Panc1 (cell line): ENCODE results near the gene OSBPL1A. TPM values are rescaled to one million over a fixed set of nuclear protein-coding genes. Genes with fewer than 3 reads are reported as not detected.

ENCODE experiments used
- ATAC-seq: fragments of 200-7000 bp; cut with Tn5 transposase; 2 replicates; pipeline ENCODE4 v1.9.1; 2020; ENCODE audit warnings: mild to moderate bottlenecking, moderate library complexity
- BruUV-seq: library from RNA; stranded (reverse); fragments of 400-500 nt; replicated peaks from 2 replicates; lab custom pipeline; 2021; lab: Mats Ljungman, UMichigan
- CTCF ChIA-PET: fragments of 300-600 bp; sonication (Branson Sonifier 250); formaldehyde crosslinking; loops from one replicate; lab custom pipeline; 2022; ENCODE audit warnings: antibody characterized with exemption; lab: Charles Lee
- POLR2A ChIA-PET: fragments of 300-600 bp; sonication (Branson Sonifier 250); formaldehyde crosslinking; loops from one replicate; lab custom pipeline; 2022; ENCODE audit warnings: antibody characterized with exemption; lab: Charles Lee
- DNase-seq: peaks from one replicate; pipeline ENCODE4 v3.0.0-alpha.2; 2010; ENCODE audit warnings: low read depth, low spot score
- H3K27ac ChIP-seq: 2 replicates; pipeline ENCODE4 v1.5.1; 2011; ENCODE audit warnings: mild to moderate bottlenecking, low read length, inconsistent platforms
- H3K27me3 ChIP-seq: fragments of 200-500 bp; sonication (Bioruptor generic); 2 replicates; pipeline ENCODE4 v1.6.0; 2014; ENCODE audit warnings: low read length, inconsistent platforms; ENCODE audit not compliant: control insufficient read depth, insufficient read depth
- H3K36me3 ChIP-seq: fragments of 200-500 bp; sonication (Bioruptor generic); 2 replicates; pipeline ENCODE4 v1.5.1; 2014; ENCODE audit warnings: inconsistent platforms, mild to moderate bottlenecking, low read length, moderate library complexity; ENCODE audit not compliant: control insufficient read depth, insufficient read depth
- H3K4me1 ChIP-seq: 2 replicates; pipeline ENCODE4 v1.5.1; 2011; ENCODE audit warnings: inconsistent platforms, mild to moderate bottlenecking, low read length, moderate library complexity; ENCODE audit not compliant: control insufficient read depth, insufficient read depth
- H3K4me3 ChIP-seq, 2 experiments: 2 replicates each; pipeline ENCODE4 v1.5.1; 2011 to 2012; ENCODE audit warnings: low read depth in 2 of 2, low read length in 2 of 2, mild to moderate bottlenecking in 2 of 2, inconsistent platforms in 1 of 2, moderate library complexity in 1 of 2
- H3K9me3 ChIP-seq: fragments of 200-500 bp; sonication (Bioruptor generic); 2 replicates; pipeline ENCODE4 v1.5.1; 2014; ENCODE audit warnings: low read depth, mild to moderate bottlenecking, inconsistent platforms, low read length, moderate library complexity; ENCODE audit not compliant: control insufficient read depth, insufficient read depth
- POLR2AphosphoS5 ChIP-seq: IDR thresholded peaks from 2 replicates; pipeline ENCODE4 v1.6.1; 2012; ENCODE audit warnings: mild to moderate bottlenecking, low read depth, low read length, moderate library complexity
- SIN3A ChIP-seq: IDR thresholded peaks from 2 replicates; pipeline ENCODE4 v1.6.1; 2012; ENCODE audit warnings: low read depth, mild to moderate bottlenecking, low read length, moderate library complexity, borderline replicate concordance; ENCODE audit not compliant: insufficient read depth
- TCF7L2 ChIP-seq: IDR thresholded peaks from 2 replicates; pipeline ENCODE4 v1.6.1; 2011; ENCODE audit warnings: mild to moderate bottlenecking, low read depth, low read length, inconsistent platforms
- in situ Hi-C: cut with HindIII; loops from 2 replicates; pipeline ENCODE4 v1.10.0; 2016; ENCODE audit warnings: low sequenced_read_pairs, low pct_unique_long_range_greater_than_20kb
- intact Hi-C: fragments of 100-400 bp; cut with micrococcal nuclease; formaldehyde crosslinking; loops from one replicate; pipeline ENCODE4 v1.10.0; 2022; ENCODE audit not compliant: unreplicated experiment
- total RNA-seq: library from RNA; stranded (reverse); gene quantifications from one replicate; pipeline ENCODE4 v1.2.1, GENCODE V29; 2021; ENCODE audit not compliant: unreplicated experiment
- TF ChIP-seq, protein P1 (sequence below), 2 experiments: IDR thresholded peaks; 2 replicates each; pipeline ENCODE4 v1.6.1; 2011 to 2012; ENCODE audit warnings: low read depth in 2 of 2, control low read depth in 1 of 2, low read length in 1 of 2, mild to moderate bottlenecking in 1 of 2, moderate library complexity in 1 of 2; ENCODE audit not compliant: insufficient read depth in 1 of 2
- TF ChIP-seq, protein P2 (sequence below): fragments of 450-650 bp; IDR thresholded peaks from 2 replicates; pipeline ENCODE4 v1.5.1; 2017; ENCODE audit warnings: mild to moderate bottlenecking

Gene OSBPL1A
- total RNA-seq, 1 experiment from 2014 or later: 50.5 TPM

DNA sequence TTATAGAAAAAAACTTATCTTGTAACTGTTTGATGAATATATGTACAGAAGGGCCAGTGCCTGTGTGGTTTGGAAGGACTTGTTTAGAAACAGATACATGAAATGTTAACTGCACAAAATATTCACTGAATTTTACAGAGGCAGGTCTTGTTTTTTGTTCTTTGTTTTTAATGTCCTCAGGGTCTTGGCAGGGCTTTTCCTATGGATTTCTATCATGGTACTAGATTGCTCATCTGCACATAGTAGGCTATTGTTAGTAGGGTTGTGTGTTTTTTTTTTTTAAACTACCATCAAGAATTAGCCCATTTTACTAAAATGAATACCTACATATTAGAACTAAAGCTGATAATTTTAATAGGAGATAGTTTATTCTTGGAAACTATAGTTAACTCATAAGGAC lies 255.2 kb downstream of the OSBPL1A start:
- Histone ChIP-seq H3K36me3 (peaks cover 2% of the 10 kb centered on the region; the same call in 1 of the 2 replicates), H3K27ac (no peak overlapping the region), H3K27me3 (no peaks in the 10 kb centered on the region), H3K4me3 (no peak overlapping the region), H3K4me1 (no peaks in the 10 kb centered on the region; the same call in 1 of the 2 replicates), H3K9me3 (no peaks in the 10 kb centered on the region)
- BruUV-seq: no TSS peak
- intact Hi-C loops (no loop called here), in situ Hi-C loops (no loop called here)
- no peak for DNase-seq
- TF ChIP-seq TCF7L2 (no peak), POLR2AphosphoS5 (no peak), SIN3A (no peak)
- TF ChIP-seq, protein P1, sequence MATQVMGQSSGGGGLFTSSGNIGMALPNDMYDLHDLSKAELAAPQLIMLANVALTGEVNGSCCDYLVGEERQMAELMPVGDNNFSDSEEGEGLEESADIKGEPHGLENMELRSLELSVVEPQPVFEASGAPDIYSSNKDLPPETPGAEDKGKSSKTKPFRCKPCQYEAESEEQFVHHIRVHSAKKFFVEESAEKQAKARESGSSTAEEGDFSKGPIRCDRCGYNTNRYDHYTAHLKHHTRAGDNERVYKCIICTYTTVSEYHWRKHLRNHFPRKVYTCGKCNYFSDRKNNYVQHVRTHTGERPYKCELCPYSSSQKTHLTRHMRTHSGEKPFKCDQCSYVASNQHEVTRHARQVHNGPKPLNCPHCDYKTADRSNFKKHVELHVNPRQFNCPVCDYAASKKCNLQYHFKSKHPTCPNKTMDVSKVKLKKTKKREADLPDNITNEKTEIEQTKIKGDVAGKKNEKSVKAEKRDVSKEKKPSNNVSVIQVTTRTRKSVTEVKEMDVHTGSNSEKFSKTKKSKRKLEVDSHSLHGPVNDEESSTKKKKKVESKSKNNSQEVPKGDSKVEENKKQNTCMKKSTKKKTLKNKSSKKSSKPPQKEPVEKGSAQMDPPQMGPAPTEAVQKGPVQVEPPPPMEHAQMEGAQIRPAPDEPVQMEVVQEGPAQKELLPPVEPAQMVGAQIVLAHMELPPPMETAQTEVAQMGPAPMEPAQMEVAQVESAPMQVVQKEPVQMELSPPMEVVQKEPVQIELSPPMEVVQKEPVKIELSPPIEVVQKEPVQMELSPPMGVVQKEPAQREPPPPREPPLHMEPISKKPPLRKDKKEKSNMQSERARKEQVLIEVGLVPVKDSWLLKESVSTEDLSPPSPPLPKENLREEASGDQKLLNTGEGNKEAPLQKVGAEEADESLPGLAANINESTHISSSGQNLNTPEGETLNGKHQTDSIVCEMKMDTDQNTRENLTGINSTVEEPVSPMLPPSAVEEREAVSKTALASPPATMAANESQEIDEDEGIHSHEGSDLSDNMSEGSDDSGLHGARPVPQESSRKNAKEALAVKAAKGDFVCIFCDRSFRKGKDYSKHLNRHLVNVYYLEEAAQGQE (IDR thresholded peaks at IDR 0.05; ENCODE audit: insufficient read depth in 1 of 2, low read depth in 2 of 2, low read length in 1 of 2): no peak
- TF ChIP-seq, protein P2, sequence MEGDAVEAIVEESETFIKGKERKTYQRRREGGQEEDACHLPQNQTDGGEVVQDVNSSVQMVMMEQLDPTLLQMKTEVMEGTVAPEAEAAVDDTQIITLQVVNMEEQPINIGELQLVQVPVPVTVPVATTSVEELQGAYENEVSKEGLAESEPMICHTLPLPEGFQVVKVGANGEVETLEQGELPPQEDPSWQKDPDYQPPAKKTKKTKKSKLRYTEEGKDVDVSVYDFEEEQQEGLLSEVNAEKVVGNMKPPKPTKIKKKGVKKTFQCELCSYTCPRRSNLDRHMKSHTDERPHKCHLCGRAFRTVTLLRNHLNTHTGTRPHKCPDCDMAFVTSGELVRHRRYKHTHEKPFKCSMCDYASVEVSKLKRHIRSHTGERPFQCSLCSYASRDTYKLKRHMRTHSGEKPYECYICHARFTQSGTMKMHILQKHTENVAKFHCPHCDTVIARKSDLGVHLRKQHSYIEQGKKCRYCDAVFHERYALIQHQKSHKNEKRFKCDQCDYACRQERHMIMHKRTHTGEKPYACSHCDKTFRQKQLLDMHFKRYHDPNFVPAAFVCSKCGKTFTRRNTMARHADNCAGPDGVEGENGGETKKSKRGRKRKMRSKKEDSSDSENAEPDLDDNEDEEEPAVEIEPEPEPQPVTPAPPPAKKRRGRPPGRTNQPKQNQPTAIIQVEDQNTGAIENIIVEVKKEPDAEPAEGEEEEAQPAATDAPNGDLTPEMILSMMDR: no peak
- ChIA-PET POLR2A (no interaction called here), CTCF (interaction anchor here (0.6 kb wide), 2 partner anchors 32 to 160 kb away, joined by 3 to 5 read pairs; no protein-coding TSS in a partner anchor)
- no peak for ATAC-seq

DNA sequence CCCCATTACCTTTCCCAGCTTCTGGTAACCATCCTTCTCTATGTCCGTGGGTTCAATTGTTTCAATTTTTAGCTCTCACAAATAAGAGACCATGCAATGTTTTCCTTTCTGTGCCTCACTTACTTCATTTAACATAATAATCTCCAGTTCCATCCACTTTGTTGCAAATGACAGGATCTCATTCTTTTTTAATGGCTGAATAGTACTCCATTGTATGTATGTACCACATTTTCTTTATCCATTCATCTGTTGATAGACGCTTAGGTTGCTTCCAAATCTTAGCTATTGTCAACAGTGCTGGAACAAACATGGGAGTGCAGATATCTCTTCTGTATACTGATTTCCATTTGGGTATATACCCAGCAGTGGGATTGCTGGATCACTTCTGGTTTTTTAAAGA lies 256.9 kb downstream of the OSBPL1A start:
- peaks cover 2% of the 10 kb centered on the region; the same call in 1 of the 2 replicates for H3K36me3 ChIP-seq
- POLR2A ChIA-PET: interaction anchor here (0.6 kb wide), 1 partner anchor 10 kb away, joined by 3 read pairs; no protein-coding TSS in a partner anchor
- CTCF ChIA-PET: no interaction called here
- no peaks in the 10 kb centered on the region for H3K9me3 ChIP-seq
- no peak for ATAC-seq
- intact Hi-C loops (no loop called here), in situ Hi-C loops (no loop called here)
- H3K27ac ChIP-seq: no peak overlapping the region
- H3K4me3 ChIP-seq: no peak overlapping the region
- H3K27me3 ChIP-seq: no peaks in the 10 kb centered on the region
- no peak for DNase-seq
- TF ChIP-seq SIN3A (no peak), TCF7L2 (no peak), POLR2AphosphoS5 (no peak)
- TF ChIP-seq, protein P2: no peak
- TF ChIP-seq, protein P1 (IDR thresholded peaks at IDR 0.05; ENCODE audit: insufficient read depth in 1 of 2, low read depth in 2 of 2, low read length in 1 of 2): no peak
- H3K4me1 ChIP-seq: no peaks in the 10 kb centered on the region; the same call in 1 of the 2 replicates
- BruUV-seq: no TSS peak
